HepG2 (cell line): ENCODE results near the gene CDH1. TPM values are rescaled to one million over a fixed set of nuclear protein-coding genes. Genes with fewer than 3 reads are reported as not detected.

Source experiments
- AHR ChIP-seq: IDR thresholded peaks from 2 replicates; pipeline ENCODE4 v1.6.1; 2018; ENCODE audit warnings: missing genetic modification reagents, missing compliant biosample characterization
- AKAP8 ChIP-seq: sonication (generic); formaldehyde crosslinking; IDR thresholded peaks from 2 replicates; pipeline ENCODE4 v1.5.1; 2020; ENCODE audit warnings: mild to moderate bottlenecking, missing genetic modification reagents
- ARID4A ChIP-seq: sonication (generic); formaldehyde crosslinking; IDR thresholded peaks from 2 replicates; pipeline ENCODE4 v1.5.0; 2020; ENCODE audit warnings: mild to moderate bottlenecking, missing genetic modification reagents, borderline replicate concordance
- CBX1 ChIP-seq: IDR thresholded peaks from one replicate; pipeline ENCODE4 v1.6.1; 2016; ENCODE audit warnings: antibody characterized with exemption, low read depth
- ETS1 ChIP-seq: sonication (generic); formaldehyde crosslinking; IDR thresholded peaks from 2 replicates; pipeline ENCODE4 v1.4.0; 2020; ENCODE audit warnings: missing genetic modification reagents
- HNF1B ChIP-seq: sonication (generic); formaldehyde crosslinking; IDR thresholded peaks from 2 replicates; pipeline ENCODE4 v1.5.1; 2020; ENCODE audit warnings: mild to moderate bottlenecking, moderate library complexity, missing genetic modification reagents
- MLLT10 ChIP-seq: sonication (generic); formaldehyde crosslinking; IDR thresholded peaks from 2 replicates; pipeline ENCODE4 v1.4.0; 2020; ENCODE audit warnings: missing genetic modification reagents
- MTF1 ChIP-seq: sonication (generic); formaldehyde crosslinking; IDR thresholded peaks from 2 replicates; pipeline ENCODE4 v1.5.0; 2020; ENCODE audit warnings: missing genetic modification reagents
- NCOA1 ChIP-seq: sonication (generic); formaldehyde crosslinking; IDR thresholded peaks from 2 replicates; pipeline ENCODE4 v1.9.0; 2021; ENCODE audit warnings: missing genetic modification reagents
- SOX5 ChIP-seq: IDR thresholded peaks from 2 replicates; pipeline ENCODE4 v1.6.1; 2016; ENCODE audit warnings: borderline replicate concordance
- SRY ChIP-seq: sonication (generic); formaldehyde crosslinking; IDR thresholded peaks from 2 replicates; pipeline ENCODE4 v1.8.0; 2022; ENCODE audit warnings: mild to moderate bottlenecking, missing genetic modification reagents
- TOPORS ChIP-seq: sonication (generic); formaldehyde crosslinking; IDR thresholded peaks from 2 replicates; pipeline ENCODE4 v1.8.0; 2023; ENCODE audit warnings: mild to moderate bottlenecking, missing genetic modification reagents
- UBTF ChIP-seq: sonication (generic); formaldehyde crosslinking; IDR thresholded peaks from 2 replicates; pipeline ENCODE4 v1.4.0; 2020; ENCODE audit warnings: mild to moderate bottlenecking, missing genetic modification reagents
- ZBTB49 ChIP-seq: sonication (generic); formaldehyde crosslinking; IDR thresholded peaks from 2 replicates; pipeline ENCODE4 v1.4.0; 2020; ENCODE audit warnings: missing genetic modification reagents, borderline replicate concordance
- ZFP90 ChIP-seq: sonication (generic); formaldehyde crosslinking; IDR thresholded peaks from 2 replicates; pipeline ENCODE4 v1.8.0; 2022; ENCODE audit warnings: missing genetic modification reagents, mild to moderate bottlenecking, inconsistent platforms, borderline replicate concordance
- ZFYVE20 ChIP-seq: sonication (generic); formaldehyde crosslinking; IDR thresholded peaks from 2 replicates; pipeline ENCODE4 v1.8.0; 2023; ENCODE audit warnings: low read depth, mild to moderate bottlenecking, moderate library complexity, missing genetic modification reagents, borderline replicate concordance
- ZMYM4 ChIP-seq: sonication (generic); formaldehyde crosslinking; IDR thresholded peaks from 2 replicates; pipeline ENCODE4 v1.8.1; 2023; ENCODE audit warnings: mild to moderate bottlenecking, missing genetic modification reagents
- ZNF17 ChIP-seq: sonication (generic); formaldehyde crosslinking; IDR thresholded peaks from 2 replicates; pipeline ENCODE4 v1.5.0; 2020; ENCODE audit warnings: mild to moderate bottlenecking, missing genetic modification reagents
- ZNF556 ChIP-seq: sonication (generic); formaldehyde crosslinking; IDR thresholded peaks from 2 replicates; pipeline ENCODE4 v1.4.0; 2020; ENCODE audit warnings: mild to moderate bottlenecking, missing genetic modification reagents, borderline replicate concordance
- ZNF792 ChIP-seq: IDR thresholded peaks from 2 replicates; pipeline ENCODE4 v1.6.1; 2016
- polyA plus RNA-seq, 8 experiments: library from polyadenylated mRNA; depleted of rRNA in 3 of 8; stranded (reverse) in 7 of 8; unstranded in 1 of 8; fragments of >200 nt; fragmentation: Illumina TruSeq in 4 of 8; extraction: Trizol in 4 of 8; gene quantifications; 2 replicates each; pipeline versions ENCODE4 v1.2.1 to v1.2.3, GENCODE V29; 2011 to 2016; ENCODE audit warnings: low read depth in 4 of 8, missing spikeins in 1 of 8, mixed read lengths in 1 of 8; ENCODE audit not compliant: insufficient read depth in 1 of 8
- total RNA-seq, 5 experiments: library from RNA; depleted of rRNA; stranded (reverse); fragments of >200 nt; fragmentation: Illumina TruSeq; extraction: Trizol; gene quantifications; 2 replicates each; pipeline ENCODE4 v1.2.3, GENCODE V29; 2016; ENCODE audit warnings: low read depth in 1 of 5

The CDH1 gene
- total and polyA plus RNA-seq, 2 of the 13 experiments (the other 11 are each of a cell fraction or from before 2014, with no cell fraction given), result 0.95 to 9.8 TPM

- TF ChIP-seq ZFP90 (CRISPR knock-in tag) (no peak), MTF1 (CRISPR knock-in tag) (no peak), ETS1 (CRISPR knock-in tag) (no peak), ZMYM4 (CRISPR knock-in tag) (peak; percentile 46; the same call in 1 of the 2 replicates), ZNF556 (CRISPR knock-in tag) (no peak), ZNF17 (no peak), TOPORS (CRISPR knock-in tag) (no peak), NCOA1 (no peak), ZNF792 (no peak), AKAP8 (CRISPR knock-in tag) (no peak), HNF1B (CRISPR knock-in tag) (no peak), SRY (CRISPR knock-in tag) (no peak), SOX5 (CRISPR knock-in tag) (peak; percentile 67), CBX1 (no peak), ARID4A (CRISPR knock-in tag) (peak; percentile 60; the same call in 1 of the 2 replicates), ZBTB49 (CRISPR knock-in tag) (no peak), ZFYVE20 (CRISPR knock-in tag) (no peak), UBTF (CRISPR knock-in tag) (0 out of 2 replicates have a peak, but pooled peaks have one; percentile 18), MLLT10 (CRISPR knock-in tag) (no peak), AHR (CRISPR knock-in tag) (no peak)
Measured at GRCh38 chr16:68749432-68749831, 12.3 kb downstream of the CDH1 start (continued).
